GM12878 (cell line): ENCODE measurements around the gene RBM10. TPM values are rescaled to one million over a fixed set of nuclear protein-coding genes. Genes with fewer than 3 reads are reported as not detected.

Experiments
- ATAC-seq: fragments of 200-7000 bp; cut with Tn5 transposase; 3 replicates; pipeline ENCODE4 v1.9.1; 2020; ENCODE audit warnings: mild to moderate bottlenecking, moderate library complexity
- BruUV-seq: library from RNA; stranded (reverse); fragments of 400-500 nt; replicated peaks from 2 replicates; lab custom pipeline; 2021; lab: Mats Ljungman, UMichigan
- CTCF ChIA-PET: fragments of 300-600 bp; sonication (Branson Sonifier 250); formaldehyde crosslinking; extraction: SDS; loops from one replicate; lab custom pipeline; 2021; ENCODE audit warnings: inconsistent platforms; lab: Yijun Ruan, JAX
- POLR2A ChIA-PET: fragments of 350-600 bp; formaldehyde crosslinking; extraction: SDS; loops from one replicate; lab custom pipeline; 2021; ENCODE audit warnings: inconsistent platforms; lab: Charles Lee
- RAD21 ChIA-PET: fragments of 300-600 bp; sonication (Branson Sonifier 250); formaldehyde crosslinking; loops from one replicate; lab custom pipeline; 2023; ENCODE audit warnings: antibody characterized with exemption; ENCODE audit not compliant: unreplicated experiment; lab: Charles Lee
- SMC1A ChIA-PET: fragments of 300-600 bp; sonication (Branson Sonifier 250); formaldehyde crosslinking; loops from one replicate; lab custom pipeline; 2023; ENCODE audit not compliant: unreplicated experiment, uncharacterized antibody; lab: Charles Lee
- DNase-seq: peaks from one replicate; pipeline ENCODE4 v3.0.0-alpha.2; 2011; ENCODE audit warnings: low read depth, low spot score
- FAIRE-seq: peaks from 3 replicates; lab custom pipeline; 2011; peaks lifted over from hg19 to GRCh38; lab: Jason Lieb, UNC
- H2AFZ ChIP-seq: 2 replicates; pipeline ENCODE4 v1.6.0; 2011; ENCODE audit warnings: low read depth, low read length, control low read depth; ENCODE audit not compliant: control insufficient read depth
- H3K27ac ChIP-seq: 2 replicates; pipeline ENCODE4 v1.5.1; 2011; ENCODE audit warnings: control low read depth; ENCODE audit not compliant: control insufficient read depth, insufficient read depth
- H3K27me3 ChIP-seq, 2 experiments: replicated peaks in 1 of 2; 2 replicates each; pipeline versions ENCODE4 v1.6.0 to v1.6.1; 2011; ENCODE audit warnings: low read length in 1 of 2; ENCODE audit not compliant: control insufficient read depth in 2 of 2, insufficient read depth in 2 of 2
- H3K36me3 ChIP-seq, 2 experiments: 2 replicates each; pipeline ENCODE4 v1.5.1; 2011; ENCODE audit warnings: low read length in 1 of 2; ENCODE audit not compliant: control insufficient read depth in 2 of 2, insufficient read depth in 2 of 2
- H3K4me1 ChIP-seq: 2 replicates; pipeline ENCODE4 v1.6.1; 2011; ENCODE audit warnings: mild to moderate bottlenecking, low read length, moderate library complexity, mixed read lengths; ENCODE audit not compliant: control insufficient read depth, insufficient read depth
- H3K4me2 ChIP-seq: 2 replicates; pipeline ENCODE4 v1.6.0; 2011; ENCODE audit warnings: control low read depth; ENCODE audit not compliant: control insufficient read depth, insufficient read depth
- H3K4me3 ChIP-seq: fragments of 200-600 bp; sonication (generic); 2 replicates; pipeline ENCODE4 v1.5.1; 2016
- H3K79me2 ChIP-seq: 2 replicates; pipeline ENCODE4 v1.6.0; 2011; ENCODE audit warnings: low read length; ENCODE audit not compliant: control insufficient read depth, insufficient read depth
- H3K9ac ChIP-seq: 2 replicates; pipeline ENCODE4 v1.8.0; 2011; ENCODE audit warnings: low read length, control low read depth, mixed read lengths; ENCODE audit not compliant: control insufficient read depth, insufficient read depth
- H3K9me3 ChIP-seq: replicated peaks from 3 replicates; pipeline ENCODE4 v1.5.1; 2011; ENCODE audit warnings: mild to moderate bottlenecking, low read length; ENCODE audit not compliant: control insufficient read depth, insufficient read depth
- H4K20me1 ChIP-seq: 2 replicates; pipeline ENCODE4 v1.6.0; 2011; ENCODE audit not compliant: control insufficient read depth, insufficient read depth
- ASH2L ChIP-seq: fragments of 300-600, 200-600 bp; sonication (generic); IDR thresholded peaks from 2 replicates; pipeline ENCODE4 v1.6.1; 2017; ENCODE audit warnings: low read depth, mild to moderate bottlenecking, borderline replicate concordance
- CEBPB ChIP-seq, 2 experiments: fragments of 150-350 bp in 1 of 2; IDR thresholded peaks; 2 replicates each; pipeline ENCODE4 v1.6.1; 2012 to 2014; ENCODE audit warnings: low read depth in 2 of 2, low read length in 2 of 2, borderline replicate concordance in 1 of 2, inconsistent platforms in 1 of 2
- CHD4 ChIP-seq: fragments of 200-600 bp; sonication (generic); IDR thresholded peaks from 2 replicates; pipeline ENCODE4 v1.6.1; 2016; ENCODE audit warnings: mild to moderate bottlenecking
- FOS ChIP-seq: IDR thresholded peaks from 3 replicates; pipeline ENCODE4 v1.6.1; 2011; ENCODE audit warnings: borderline replicate concordance; ENCODE audit not compliant: insufficient read length; ENCODE audit errors: extremely low read depth
- HCFC1 ChIP-seq: fragments of 150-350 bp; IDR thresholded peaks from 2 replicates; pipeline ENCODE4 v1.6.1; 2014; ENCODE audit warnings: low read length
- JUNB ChIP-seq: IDR thresholded peaks from 2 replicates; pipeline ENCODE4 v1.6.1; 2016; ENCODE audit warnings: antibody characterized with exemption, mild to moderate bottlenecking
- JUND ChIP-seq: IDR thresholded peaks from 2 replicates; pipeline ENCODE4 v1.6.1; 2012; ENCODE audit warnings: low read depth, mild to moderate bottlenecking, low read length, improper control_type of control experiment, moderate library complexity
- MTA3 ChIP-seq: IDR thresholded peaks from 2 replicates; pipeline ENCODE4 v1.6.1; 2012; ENCODE audit warnings: low read length, inconsistent platforms, borderline replicate concordance
- MXI1 ChIP-seq: fragments of 150-350 bp; IDR thresholded peaks from 2 replicates; pipeline ENCODE4 v1.6.1; 2011; ENCODE audit warnings: low read depth, mild to moderate bottlenecking, inconsistent platforms, low read length, improper control_type of control experiment
- RAD21 ChIP-seq: IDR thresholded peaks from 2 replicates; pipeline ENCODE4 v1.6.1; 2011; ENCODE audit warnings: mild to moderate bottlenecking, low read depth, low read length, moderate library complexity; ENCODE audit not compliant: insufficient read depth
- RAD51 ChIP-seq: fragments of 450-650 bp; IDR thresholded peaks from 2 replicates; pipeline ENCODE4 v1.6.1; 2016; ENCODE audit warnings: moderate library complexity, mild to moderate bottlenecking, inconsistent platforms
- RUNX3 ChIP-seq: IDR thresholded peaks from 2 replicates; pipeline ENCODE4 v1.6.1; 2012; ENCODE audit warnings: low read length, inconsistent platforms
- SIX5 ChIP-seq: IDR thresholded peaks from 2 replicates; pipeline ENCODE4 v1.6.1; 2011; ENCODE audit warnings: mild to moderate bottlenecking, low read depth, low read length, moderate library complexity; ENCODE audit not compliant: severe bottlenecking
- SMAD5 ChIP-seq: IDR thresholded peaks from 2 replicates; pipeline ENCODE4 v1.6.1; 2016; ENCODE audit warnings: antibody characterized with exemption, low read depth
- STAT1 ChIP-seq: fragments of 450-650 bp; conservative IDR thresholded peaks from 2 replicates; pipeline ENCODE4 v1.6.1; 2014; ENCODE audit warnings: antibody characterized with exemption, mild to moderate bottlenecking
- YY1 ChIP-seq: IDR thresholded peaks from 2 replicates; pipeline ENCODE4 v1.6.1; 2011; ENCODE audit warnings: low read depth, mild to moderate bottlenecking, low read length
- ZSCAN29 ChIP-seq: fragments of 450-650 bp; IDR thresholded peaks from 2 replicates; pipeline ENCODE4 v1.6.1; 2017; ENCODE audit warnings: mild to moderate bottlenecking, moderate library complexity
- WGBS: methylation state at CpG from one replicate; pipeline ENCODE4 v1.1.6; 2016; ENCODE audit warnings: low lambda C conversion rate; ENCODE audit not compliant: insufficient replicate concordance, insufficient coverage; ENCODE audit errors: missing lambda C conversion rate; 5-methylcytosine and 5-hydroxymethylcytosine counted together
- in situ Hi-C: fragments of 300-500 bp; cut with MboI; formaldehyde crosslinking; loops from 9 replicates; pipeline ENCODE4 v1.14.3; 2018; ENCODE audit warnings: mixed read lengths
- intact Hi-C: fragments of 100-400 bp; cut with micrococcal nuclease; formaldehyde crosslinking; loops from one replicate; pipeline ENCODE4 v1.14.2; 2022; ENCODE audit not compliant: unreplicated experiment
- polyA plus RNA-seq, 11 experiments: library from polyadenylated mRNA; depleted of rRNA in 4 of 11; unstranded in 6 of 11; stranded (reverse) in 5 of 11; fragments of >200 nt; fragmentation: Nextera tagmentation in 4 of 11; fragmentation: Illumina TruSeq in 1 of 11; extraction: Ambion mirVana in 4 of 11; extraction: Trizol in 1 of 11; gene quantifications; 1 replicate in 1 of 11; 2 replicates in 10 of 11; pipeline versions ENCODE4 v1.2.1 to v1.2.3, GENCODE V29; 2011 to 2016; ENCODE audit warnings: inconsistent platforms in 2 of 11, missing spikeins in 2 of 11, low read depth in 1 of 11
- total RNA-seq, 4 experiments: library from RNA; depleted of rRNA in 3 of 4; stranded (reverse); fragments of >200 nt in 3 of 4; fragmentation: Illumina TruSeq in 1 of 4; extraction: Trizol in 1 of 4; gene quantifications; 2 replicates each; pipeline versions ENCODE4 v1.2.1 to v1.2.3, GENCODE V29; 2013 to 2021
- TF ChIP-seq, protein P1 (sequence below): fragments of 450-650 bp; formaldehyde crosslinking; IDR thresholded peaks from 2 replicates; pipeline ENCODE4 v1.4.0; 2020; ENCODE audit warnings: mild to moderate bottlenecking, moderate library complexity

The RBM10 gene
- total and polyA plus RNA-seq, 10 of the 15 experiments (the other 5 are each of a cell fraction or from before 2014, with no cell fraction given), result 1.4 to 60.0 (median 29.8) TPM

DNA sequence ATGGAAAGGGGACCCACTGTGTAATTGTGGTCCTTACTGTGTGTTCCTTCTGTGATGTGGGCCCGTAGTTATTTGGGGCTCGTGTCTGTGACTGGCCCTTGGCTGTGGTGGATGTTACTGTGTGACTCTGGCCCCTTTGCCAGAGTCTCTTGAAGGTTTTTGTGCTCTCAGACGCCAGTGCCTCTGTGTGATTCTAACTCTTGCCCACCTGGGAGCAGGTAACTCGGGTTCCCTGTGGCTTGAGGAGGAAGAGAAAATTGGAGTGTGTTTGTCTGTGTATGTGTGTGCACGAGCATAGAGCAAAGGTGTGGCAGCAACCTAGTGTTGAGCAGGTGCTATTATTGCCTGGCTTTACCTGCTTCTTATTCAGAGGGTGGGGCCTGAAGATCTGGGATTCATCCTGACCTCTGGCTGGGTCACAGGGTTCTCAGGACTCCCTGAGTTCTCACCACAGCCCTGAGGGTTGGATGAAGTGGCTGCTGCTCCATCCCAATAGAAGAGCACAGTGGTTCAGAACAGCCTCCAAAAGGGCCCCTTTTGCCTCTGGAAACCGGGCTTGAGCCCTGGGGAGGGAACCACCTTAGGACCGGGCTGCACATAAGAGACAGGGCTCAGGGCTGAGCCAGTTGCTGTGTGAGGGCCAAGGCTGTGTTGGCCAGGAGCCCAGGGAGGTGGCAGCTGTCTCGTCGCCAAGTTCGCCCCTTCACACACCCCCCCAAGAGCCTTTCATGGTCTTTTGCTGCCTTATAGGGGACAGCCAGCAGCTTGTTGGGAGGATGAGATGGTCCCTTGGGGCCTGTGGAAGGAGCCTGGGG, 1.3 kb downstream of the RBM10 start (continued):
- TF ChIP-seq SMAD5 (no peak), ZSCAN29 (no peak), RUNX3 (no peak), RAD51 (no peak)

- Histone ChIP-seq H3K9ac (peak overlapping the region; percentile 90), H3K4me3 (peak overlapping the region; percentile 80; the same call in 1 of the 2 replicates), H3K27me3 (no peaks in the 10 kb centered on the region), H2AFZ (no peak overlapping the region), H3K27ac (no peak overlapping the region), H3K79me2 (peaks cover 65% of the 10 kb centered on the region), H3K9me3 (no peaks in the 10 kb centered on the region; the same call in 2 of the 3 replicates), H3K4me1 (peaks cover 6% of the 10 kb centered on the region; the same call in 1 of the 2 replicates), H3K4me2 (peak overlapping the region; percentile 66), H4K20me1 (no peaks in the 10 kb centered on the region), H3K36me3 (no peaks in the 10 kb centered on the region; a peak in 2 of 4 replicates)
- intact Hi-C loops, result no loop called here
- ChIA-PET CTCF (no interaction called here), SMC1A (interaction anchor here (0.6 kb wide), 1 partner anchor 38 kb away, joined by 3 read pairs; no protein-coding TSS in a partner anchor), POLR2A (no interaction called here), RAD21 (no interaction called here)
- DNase-seq (no peak), FAIRE-seq (no peak), ATAC-seq (no peak)
- no TSS peak for BruUV-seq
- in situ Hi-C loops, result no loop called here
- WGBS, result 57% methylated on average over 12 of the region's 12 CpGs
- TF ChIP-seq, protein P1, sequence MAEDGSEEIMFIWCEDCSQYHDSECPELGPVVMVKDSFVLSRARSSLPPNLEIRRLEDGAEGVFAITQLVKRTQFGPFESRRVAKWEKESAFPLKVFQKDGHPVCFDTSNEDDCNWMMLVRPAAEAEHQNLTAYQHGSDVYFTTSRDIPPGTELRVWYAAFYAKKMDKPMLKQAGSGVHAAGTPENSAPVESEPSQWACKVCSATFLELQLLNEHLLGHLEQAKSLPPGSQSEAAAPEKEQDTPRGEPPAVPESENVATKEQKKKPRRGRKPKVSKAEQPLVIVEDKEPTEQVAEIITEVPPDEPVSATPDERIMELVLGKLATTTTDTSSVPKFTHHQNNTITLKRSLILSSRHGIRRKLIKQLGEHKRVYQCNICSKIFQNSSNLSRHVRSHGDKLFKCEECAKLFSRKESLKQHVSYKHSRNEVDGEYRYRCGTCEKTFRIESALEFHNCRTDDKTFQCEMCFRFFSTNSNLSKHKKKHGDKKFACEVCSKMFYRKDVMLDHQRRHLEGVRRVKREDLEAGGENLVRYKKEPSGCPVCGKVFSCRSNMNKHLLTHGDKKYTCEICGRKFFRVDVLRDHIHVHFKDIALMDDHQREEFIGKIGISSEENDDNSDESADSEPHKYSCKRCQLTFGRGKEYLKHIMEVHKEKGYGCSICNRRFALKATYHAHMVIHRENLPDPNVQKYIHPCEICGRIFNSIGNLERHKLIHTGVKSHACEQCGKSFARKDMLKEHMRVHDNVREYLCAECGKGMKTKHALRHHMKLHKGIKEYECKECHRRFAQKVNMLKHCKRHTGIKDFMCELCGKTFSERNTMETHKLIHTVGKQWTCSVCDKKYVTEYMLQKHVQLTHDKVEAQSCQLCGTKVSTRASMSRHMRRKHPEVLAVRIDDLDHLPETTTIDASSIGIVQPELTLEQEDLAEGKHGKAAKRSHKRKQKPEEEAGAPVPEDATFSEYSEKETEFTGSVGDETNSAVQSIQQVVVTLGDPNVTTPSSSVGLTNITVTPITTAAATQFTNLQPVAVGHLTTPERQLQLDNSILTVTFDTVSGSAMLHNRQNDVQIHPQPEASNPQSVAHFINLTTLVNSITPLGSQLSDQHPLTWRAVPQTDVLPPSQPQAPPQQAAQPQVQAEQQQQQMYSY (CRISPR knock-in tag), result no peak
- TF ChIP-seq MTA3 (no peak), CEBPB (IDR thresholded peaks at IDR 0.05; ENCODE audit: borderline replicate concordance in 1 of 2, low read depth in 2 of 2, low read length in 2 of 2) (no peak), HCFC1 (no peak), YY1 (no peak), RAD21 (no peak), CHD4 (no peak), JUNB (no peak), MXI1 (no peak), SIX5 (no peak), FOS (no peak), ASH2L (no peak), JUND (no peak), STAT1 (no peak)
Measured at GRCh38 chrX:47146936-47147859, 2.2 kb downstream of the RBM10 start.
